Measurements from ENCODE around the gene RBM43.
"Not testable (repeated sequence)": the region's sequence is repeated elsewhere in the genome, so short reads cannot be mapped to it uniquely, and the experiment has no call there.

The RBM43 gene

GRCh38 chr2:151240433-151240832 lies 21.2 kb downstream of the RBM43 start:
- no peak for TF ChIP-seq CTCF (IDR thresholded peaks at IDR 0.05; ENCODE audit: extremely low read depth, missing control alignments)
- DNase-seq (ENCODE audit: low spot score) = no peak

GRCh38 chr2:151239624-151240023 lies 22.0 kb downstream of the RBM43 start:
- no peak for TF ChIP-seq CTCF (IDR thresholded peaks at IDR 0.05; ENCODE audit: extremely low read depth, missing control alignments)

GRCh38 chr2:151238527-151239487 lies 22.9 kb downstream of the RBM43 start:
- TF ChIP-seq CTCF (IDR thresholded peaks at IDR 0.05; ENCODE audit: extremely low read depth, missing control alignments) = peak; percentile 52
- peak; percentile 55 for DNase-seq (ENCODE audit: low spot score)

More at GRCh38 chr2:151239624-151240023, 22.0 kb downstream of the RBM43 start:
- DNase-seq (ENCODE audit: low spot score) = no peak

GRCh38 chr2:151237422-151238025 lies 24.1 kb downstream of the RBM43 start:
- no peak for DNase-seq (ENCODE audit: low spot score)
- no peak for TF ChIP-seq CTCF (IDR thresholded peaks at IDR 0.05; ENCODE audit: extremely low read depth, missing control alignments)

GRCh38 chr2:151233760-151234159 lies 27.9 kb downstream of the RBM43 start:
- not testable (repeated sequence) for DNase-seq (ENCODE audit: low spot score)

GRCh38 chr2:151233288-151233687 lies 28.4 kb downstream of the RBM43 start:
- DNase-seq (ENCODE audit: low spot score) = not testable (repeated sequence)

- DNase-seq (ENCODE audit: low spot score) = no peak
- no peak for TF ChIP-seq CTCF (IDR thresholded peaks at IDR 0.05; ENCODE audit: extremely low read depth, missing control alignments)
Measured at GRCh38 chr2:151230627-151231140, 31.0 kb downstream of the RBM43 start.

GRCh38 chr2:151228847-151229512 lies 32.7 kb downstream of the RBM43 start:
- no peak for TF ChIP-seq CTCF (IDR thresholded peaks at IDR 0.05; ENCODE audit: extremely low read depth, missing control alignments)
- no peak for DNase-seq (ENCODE audit: low spot score)

Data from GM20000 (cell line).